D721Med (cell line): ENCODE data around the gene DYNC1H1.

Experiments
- DNase-seq: peaks from one replicate; pipeline ENCODE4 v3.0.0; 2011; ENCODE audit warnings: low spot score; ENCODE audit not compliant: insufficient read length
- FAIRE-seq: peaks from 2 replicates; lab custom pipeline; 2011; peaks lifted over from hg19 to GRCh38; lab: Jason Lieb, UNC
- CTCF ChIP-seq: IDR thresholded peaks from 2 replicates; pipeline ENCODE4 v1.5.1; 2012; ENCODE audit warnings: mild to moderate bottlenecking, control low read depth; ENCODE audit not compliant: insufficient read depth; ENCODE audit errors: missing control alignments

DYNC1H1 gene

GRCh38 chr14:101992708-101993107 is 28.3 kb downstream of the DYNC1H1 start:
- no peak for TF ChIP-seq CTCF
- no peak for FAIRE-seq
- no peak for DNase-seq

- DNase-seq, result no peak
- TF ChIP-seq CTCF, result no peak
- no peak for FAIRE-seq
Observed at GRCh38 chr14:101997429-101998336, 33.3 kb downstream of the DYNC1H1 start.

GRCh38 chr14:102000902-102001301 is 36.5 kb downstream of the DYNC1H1 start:
- TF ChIP-seq CTCF, result no peak
- DNase-seq (no peak), FAIRE-seq (no peak)

GRCh38 chr14:102005336-102005735 is 41.0 kb downstream of the DYNC1H1 start:
- DNase-seq (no peak), FAIRE-seq (no peak)
- TF ChIP-seq CTCF, result no peak

GRCh38 chr14:102007916-102008418 is 43.6 kb downstream of the DYNC1H1 start:
- no peak for FAIRE-seq
- no peak for DNase-seq
- TF ChIP-seq CTCF, result no peak

GRCh38 chr14:102008891-102009290 is 44.5 kb downstream of the DYNC1H1 start:
- TF ChIP-seq CTCF, result no peak
- no peak for DNase-seq
- FAIRE-seq, result no peak

- TF ChIP-seq CTCF, result no peak
Observed at GRCh38 chr14:102011631-102012030, 47.3 kb downstream of the DYNC1H1 start.

More at GRCh38 chr14:102011631-102012030, 47.3 kb downstream of the DYNC1H1 start:
- DNase-seq (no peak), FAIRE-seq (no peak)
